ENCODE measurements around the gene KCNQ1. TPM values are rescaled to one million over a fixed set of nuclear protein-coding genes. Genes with fewer than 3 reads are reported as not detected.

Gene KCNQ1
- total RNA-seq, 1 experiment from 2014 or later: 2.5 TPM

DNA sequence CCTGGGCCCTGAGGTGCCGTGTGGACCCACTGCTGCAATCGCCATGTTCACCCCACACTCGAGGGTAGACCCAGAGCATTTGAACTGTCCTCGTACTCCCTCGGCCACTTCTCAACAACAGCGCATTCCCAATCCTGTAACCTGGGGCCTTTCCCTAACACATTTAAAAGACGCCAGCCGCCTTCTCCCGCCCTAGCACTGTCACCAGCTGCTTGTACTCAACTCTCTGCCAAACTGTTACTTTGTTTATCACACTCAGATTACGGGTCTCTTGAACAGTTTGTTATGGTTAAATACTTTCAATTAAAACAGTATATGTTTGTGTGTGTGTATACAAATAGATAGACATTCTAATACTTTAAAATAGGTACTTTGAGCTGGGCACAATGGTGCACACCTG lies 420.1 kb downstream of the KCNQ1 start:
- POLR2A ChIA-PET: no interaction called here

DNA sequence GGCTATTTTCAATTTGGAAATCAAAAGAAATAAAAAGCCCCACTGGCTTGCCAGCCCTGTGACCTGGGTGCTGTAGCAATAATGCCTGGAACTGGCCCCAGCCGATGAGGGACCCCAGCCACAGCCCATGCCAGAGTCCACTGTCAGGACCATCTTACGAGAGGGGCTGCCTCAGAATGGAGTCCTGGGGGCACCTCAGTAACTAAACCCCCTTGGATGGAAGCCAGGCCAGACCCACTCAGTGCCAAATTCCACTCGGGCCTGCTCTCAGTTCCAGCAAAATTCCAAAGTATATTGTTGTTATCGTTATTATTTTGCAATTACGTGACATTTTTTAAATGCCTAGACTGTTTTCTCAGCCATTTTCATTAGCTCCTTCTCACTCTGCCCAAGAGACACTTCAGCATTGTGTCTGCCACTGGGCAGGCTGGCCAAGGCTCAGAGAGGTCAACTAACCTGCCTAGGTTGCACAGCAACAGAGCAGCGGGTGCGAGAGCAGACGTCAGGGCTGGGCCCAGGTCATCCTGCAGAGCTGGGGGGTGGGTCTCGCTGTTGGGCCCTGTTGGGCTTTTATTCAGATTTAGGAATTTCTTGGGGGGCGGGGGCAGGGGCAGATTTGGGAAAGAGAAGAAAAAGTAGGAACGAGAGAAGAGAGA lies 421.2 kb downstream of the KCNQ1 start:
- Mint-ChIP-seq H3K27me3 (ENCODE audit: low read depth) (peaks cover 85% of the 10 kb centered on the region), H3K36me3 (0 out of 2 replicates have a peak, but pooled peaks cover 2% of the 10 kb centered on the region), H3K9me3 (peaks cover 3% of the 10 kb centered on the region), H3K4me3 (no peak overlapping the region), H3K4me1 (peaks cover 44% of the 10 kb centered on the region), H3K27ac (no peak overlapping the region)
- no peak for DNase-seq (ENCODE audit: low spot score)
- ATAC-seq: no peak
- ChIA-PET CTCF (no interaction called here), POLR2A (no interaction called here)
- no peak for TF ChIP-seq ZNF396 (CRISPR knock-in tag; IDR thresholded peaks at IDR 0.05; ENCODE audit: borderline replicate concordance)
- no peak for TF ChIP-seq ATF6 (CRISPR knock-in tag; IDR thresholded peaks at IDR 0.05)
- TF ChIP-seq FOXP1 (CRISPR knock-in tag; IDR thresholded peaks at IDR 0.05; ENCODE audit: borderline replicate concordance): no peak
- TF ChIP-seq GABPB1 (CRISPR knock-in tag; IDR thresholded peaks at IDR 0.05): no peak
- TF ChIP-seq ZNF121 (CRISPR knock-in tag; IDR thresholded peaks at IDR 0.05): no peak
- TF ChIP-seq STAT6 (CRISPR knock-in tag; conservative IDR thresholded peaks at IDR 0.05; ENCODE audit: low read depth): no peak
- no peak for TF ChIP-seq CBFB (CRISPR knock-in tag; IDR thresholded peaks at IDR 0.05; ENCODE audit: low read depth)
- no peak for TF ChIP-seq HMGXB4 (CRISPR knock-in tag; IDR thresholded peaks at IDR 0.05)
- TF ChIP-seq, protein P1, sequence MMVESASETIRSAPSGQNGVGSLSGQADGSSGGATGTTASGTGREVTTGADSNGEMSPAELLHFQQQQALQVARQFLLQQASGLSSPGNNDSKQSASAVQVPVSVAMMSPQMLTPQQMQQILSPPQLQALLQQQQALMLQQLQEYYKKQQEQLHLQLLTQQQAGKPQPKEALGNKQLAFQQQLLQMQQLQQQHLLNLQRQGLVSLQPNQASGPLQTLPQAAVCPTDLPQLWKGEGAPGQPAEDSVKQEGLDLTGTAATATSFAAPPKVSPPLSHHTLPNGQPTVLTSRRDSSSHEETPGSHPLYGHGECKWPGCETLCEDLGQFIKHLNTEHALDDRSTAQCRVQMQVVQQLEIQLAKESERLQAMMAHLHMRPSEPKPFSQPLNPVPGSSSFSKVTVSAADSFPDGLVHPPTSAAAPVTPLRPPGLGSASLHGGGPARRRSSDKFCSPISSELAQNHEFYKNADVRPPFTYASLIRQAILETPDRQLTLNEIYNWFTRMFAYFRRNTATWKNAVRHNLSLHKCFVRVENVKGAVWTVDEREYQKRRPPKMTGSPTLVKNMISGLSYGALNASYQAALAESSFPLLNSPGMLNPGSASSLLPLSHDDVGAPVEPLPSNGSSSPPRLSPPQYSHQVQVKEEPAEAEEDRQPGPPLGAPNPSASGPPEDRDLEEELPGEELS (CRISPR knock-in tag; IDR thresholded peaks at IDR 0.05): no peak
- TF ChIP-seq, protein P2, sequence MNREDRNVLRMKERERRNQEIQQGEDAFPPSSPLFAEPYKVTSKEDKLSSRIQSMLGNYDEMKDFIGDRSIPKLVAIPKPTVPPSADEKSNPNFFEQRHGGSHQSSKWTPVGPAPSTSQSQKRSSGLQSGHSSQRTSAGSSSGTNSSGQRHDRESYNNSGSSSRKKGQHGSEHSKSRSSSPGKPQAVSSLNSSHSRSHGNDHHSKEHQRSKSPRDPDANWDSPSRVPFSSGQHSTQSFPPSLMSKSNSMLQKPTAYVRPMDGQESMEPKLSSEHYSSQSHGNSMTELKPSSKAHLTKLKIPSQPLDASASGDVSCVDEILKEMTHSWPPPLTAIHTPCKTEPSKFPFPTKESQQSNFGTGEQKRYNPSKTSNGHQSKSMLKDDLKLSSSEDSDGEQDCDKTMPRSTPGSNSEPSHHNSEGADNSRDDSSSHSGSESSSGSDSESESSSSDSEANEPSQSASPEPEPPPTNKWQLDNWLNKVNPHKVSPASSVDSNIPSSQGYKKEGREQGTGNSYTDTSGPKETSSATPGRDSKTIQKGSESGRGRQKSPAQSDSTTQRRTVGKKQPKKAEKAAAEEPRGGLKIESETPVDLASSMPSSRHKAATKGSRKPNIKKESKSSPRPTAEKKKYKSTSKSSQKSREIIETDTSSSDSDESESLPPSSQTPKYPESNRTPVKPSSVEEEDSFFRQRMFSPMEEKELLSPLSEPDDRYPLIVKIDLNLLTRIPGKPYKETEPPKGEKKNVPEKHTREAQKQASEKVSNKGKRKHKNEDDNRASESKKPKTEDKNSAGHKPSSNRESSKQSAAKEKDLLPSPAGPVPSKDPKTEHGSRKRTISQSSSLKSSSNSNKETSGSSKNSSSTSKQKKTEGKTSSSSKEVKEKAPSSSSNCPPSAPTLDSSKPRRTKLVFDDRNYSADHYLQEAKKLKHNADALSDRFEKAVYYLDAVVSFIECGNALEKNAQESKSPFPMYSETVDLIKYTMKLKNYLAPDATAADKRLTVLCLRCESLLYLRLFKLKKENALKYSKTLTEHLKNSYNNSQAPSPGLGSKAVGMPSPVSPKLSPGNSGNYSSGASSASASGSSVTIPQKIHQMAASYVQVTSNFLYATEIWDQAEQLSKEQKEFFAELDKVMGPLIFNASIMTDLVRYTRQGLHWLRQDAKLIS (CRISPR knock-in tag; IDR thresholded peaks at IDR 0.05; ENCODE audit: borderline replicate concordance): no peak
- TF ChIP-seq, protein P3, sequence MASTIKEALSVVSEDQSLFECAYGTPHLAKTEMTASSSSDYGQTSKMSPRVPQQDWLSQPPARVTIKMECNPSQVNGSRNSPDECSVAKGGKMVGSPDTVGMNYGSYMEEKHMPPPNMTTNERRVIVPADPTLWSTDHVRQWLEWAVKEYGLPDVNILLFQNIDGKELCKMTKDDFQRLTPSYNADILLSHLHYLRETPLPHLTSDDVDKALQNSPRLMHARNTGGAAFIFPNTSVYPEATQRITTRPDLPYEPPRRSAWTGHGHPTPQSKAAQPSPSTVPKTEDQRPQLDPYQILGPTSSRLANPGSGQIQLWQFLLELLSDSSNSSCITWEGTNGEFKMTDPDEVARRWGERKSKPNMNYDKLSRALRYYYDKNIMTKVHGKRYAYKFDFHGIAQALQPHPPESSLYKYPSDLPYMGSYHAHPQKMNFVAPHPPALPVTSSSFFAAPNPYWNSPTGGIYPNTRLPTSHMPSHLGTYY (CRISPR knock-in tag; IDR thresholded peaks at IDR 0.05): no peak

More for the DNA sequence above, 420.1 kb downstream of the KCNQ1 start:
- DNase-seq (ENCODE audit: low spot score) (no peak), ATAC-seq (no peak)
- no peak overlapping the region for H3K27ac Mint-ChIP-seq
- 0 out of 2 replicates have a peak, but pooled peaks cover 2% of the 10 kb centered on the region for H3K36me3 Mint-ChIP-seq
- peaks cover 85% of the 10 kb centered on the region for H3K27me3 Mint-ChIP-seq (ENCODE audit: low read depth)
- H3K4me3 Mint-ChIP-seq: no peak overlapping the region
- CTCF ChIA-PET: interaction anchor here (0.8 kb wide), 1 partner anchor 172 kb away, joined by 3 read pairs; no protein-coding TSS in a partner anchor
- TF ChIP-seq, protein P4, sequence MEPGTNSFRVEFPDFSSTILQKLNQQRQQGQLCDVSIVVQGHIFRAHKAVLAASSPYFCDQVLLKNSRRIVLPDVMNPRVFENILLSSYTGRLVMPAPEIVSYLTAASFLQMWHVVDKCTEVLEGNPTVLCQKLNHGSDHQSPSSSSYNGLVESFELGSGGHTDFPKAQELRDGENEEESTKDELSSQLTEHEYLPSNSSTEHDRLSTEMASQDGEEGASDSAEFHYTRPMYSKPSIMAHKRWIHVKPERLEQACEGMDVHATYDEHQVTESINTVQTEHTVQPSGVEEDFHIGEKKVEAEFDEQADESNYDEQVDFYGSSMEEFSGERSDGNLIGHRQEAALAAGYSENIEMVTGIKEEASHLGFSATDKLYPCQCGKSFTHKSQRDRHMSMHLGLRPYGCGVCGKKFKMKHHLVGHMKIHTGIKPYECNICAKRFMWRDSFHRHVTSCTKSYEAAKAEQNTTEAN (CRISPR knock-in tag; IDR thresholded peaks at IDR 0.05): no peak
- TF ChIP-seq SP1 (CRISPR knock-in tag; conservative IDR thresholded peaks at IDR 0.05): no peak
- TF ChIP-seq, protein P5, sequence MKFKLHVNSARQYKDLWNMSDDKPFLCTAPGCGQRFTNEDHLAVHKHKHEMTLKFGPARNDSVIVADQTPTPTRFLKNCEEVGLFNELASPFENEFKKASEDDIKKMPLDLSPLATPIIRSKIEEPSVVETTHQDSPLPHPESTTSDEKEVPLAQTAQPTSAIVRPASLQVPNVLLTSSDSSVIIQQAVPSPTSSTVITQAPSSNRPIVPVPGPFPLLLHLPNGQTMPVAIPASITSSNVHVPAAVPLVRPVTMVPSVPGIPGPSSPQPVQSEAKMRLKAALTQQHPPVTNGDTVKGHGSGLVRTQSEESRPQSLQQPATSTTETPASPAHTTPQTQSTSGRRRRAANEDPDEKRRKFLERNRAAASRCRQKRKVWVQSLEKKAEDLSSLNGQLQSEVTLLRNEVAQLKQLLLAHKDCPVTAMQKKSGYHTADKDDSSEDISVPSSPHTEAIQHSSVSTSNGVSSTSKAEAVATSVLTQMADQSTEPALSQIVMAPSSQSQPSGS (CRISPR knock-in tag; IDR thresholded peaks at IDR 0.05; ENCODE audit: borderline replicate concordance, low read depth): no peak
- peaks cover 3% of the 10 kb centered on the region for H3K9me3 Mint-ChIP-seq
- H3K4me1 Mint-ChIP-seq: peaks cover 40% of the 10 kb centered on the region

All from WTC11 (cell line).